ENCODE measurements around the gene TBX21.

Gene TBX21

GRCh38 chr17:47686664-47687327, 46.2 kb upstream of the TBX21 start:
- Mint-ChIP-seq H3K27ac (peak overlapping the region; percentile 78 to 94 (median 81)), H3K4me3 (no peak overlapping the region), H3K9me3 (no peaks in the 10 kb centered on the region), H3K36me3 (ENCODE audit: low read depth) (peaks cover 55% of the 10 kb centered on the region), H3K4me1 (peaks cover 13% of the 10 kb centered on the region), H3K27me3 (ENCODE audit: low read depth) (no peaks in the 10 kb centered on the region)
- no peak for TF ChIP-seq CTCF (IDR thresholded peaks at IDR 0.05; ENCODE audit: unreplicated experiment in 3 of 3)

GRCh38 chr17:47687328-47687690, 45.7 kb upstream of the TBX21 start:
- TF ChIP-seq CTCF (IDR thresholded peaks at IDR 0.05; ENCODE audit: unreplicated experiment in 3 of 3) = no peak
- H3K27ac Mint-ChIP-seq = peak overlapping the region; percentile 64 to 94 (median 81)
- no peaks in the 10 kb centered on the region for H3K27me3 Mint-ChIP-seq (ENCODE audit: low read depth)
- H3K9me3 Mint-ChIP-seq = no peaks in the 10 kb centered on the region
- peaks cover 18% of the 10 kb centered on the region for H3K4me1 Mint-ChIP-seq
- H3K36me3 Mint-ChIP-seq (ENCODE audit: low read depth) = peaks cover 50% of the 10 kb centered on the region
- H3K4me3 Mint-ChIP-seq = no peak overlapping the region

- Mint-ChIP-seq H3K27me3 (ENCODE audit: low read depth) (no peaks in the 10 kb centered on the region), H3K36me3 (ENCODE audit: low read depth) (peaks cover 46% of the 10 kb centered on the region), H3K27ac (peak overlapping the region in 2 of 3 experiments; percentile 81 to 94), H3K9me3 (no peaks in the 10 kb centered on the region), H3K4me1 (peaks cover 22% of the 10 kb centered on the region), H3K4me3 (no peak overlapping the region)
- TF ChIP-seq CTCF (IDR thresholded peaks at IDR 0.05; ENCODE audit: unreplicated experiment in 3 of 3) = no peak
Measured at GRCh38 chr17:47687748-47688147, 45.3 kb upstream of the TBX21 start.

GRCh38 chr17:47690121-47690520, 42.9 kb upstream of the TBX21 start:
- Mint-ChIP-seq H3K4me1 (peaks cover 35% of the 10 kb centered on the region), H3K27me3 (ENCODE audit: low read depth) (no peaks in the 10 kb centered on the region), H3K36me3 (ENCODE audit: low read depth) (peaks cover 23% of the 10 kb centered on the region), H3K4me3 (no peak overlapping the region), H3K9me3 (no peaks in the 10 kb centered on the region), H3K27ac (peak overlapping the region in 1 of 3 experiments; percentile 20)
- TF ChIP-seq CTCF (IDR thresholded peaks at IDR 0.05; ENCODE audit: unreplicated experiment in 3 of 3) = no peak

- no peak for TF ChIP-seq CTCF (IDR thresholded peaks at IDR 0.05; ENCODE audit: unreplicated experiment in 3 of 3)
- Mint-ChIP-seq H3K27me3 (ENCODE audit: low read depth) (no peaks in the 10 kb centered on the region), H3K36me3 (ENCODE audit: low read depth) (peaks cover 8% of the 10 kb centered on the region), H3K4me1 (peaks cover 34% of the 10 kb centered on the region), H3K27ac (peak overlapping the region; percentile 90 to 98 (median 93)), H3K9me3 (no peaks in the 10 kb centered on the region), H3K4me3 (peak overlapping the region; percentile 88 to 91 (median 90))
Measured at GRCh38 chr17:47692137-47692894, 40.7 kb upstream of the TBX21 start.
